ENCODE data around the gene FBP1.
A peak's percentile ranks its signal among the peaks of the same experiment; 100 is the strongest.

FBP1 gene

GRCh38 chr9:94639061-94639998 lies at the start of gene FBP1:
Gene FBP1 (minus strand): TSS chr9:94639518. CDS start chr9:94639310, 208 bp downstream.
- DNase-seq = peak in 3 of 56 donors; percentile 8 to 13 (median 13)

- no peak for DNase-seq
These were observed 48.1 kb upstream of the FBP1 start for GRCh38 chr9:94687451-94687850.

- DNase-seq = no peak
These were observed 46.0 kb upstream of the FBP1 start for GRCh38 chr9:94685359-94685758.

- DNase-seq = peak in 54 of 56 donors; percentile 20 to 92 (median 64)
These were observed 42.2 kb upstream of the FBP1 start for GRCh38 chr9:94681508-94681907.

- DNase-seq = no peak
These were observed 41.3 kb upstream of the FBP1 start for GRCh38 chr9:94680621-94681020.

- DNase-seq = no peak
These were observed 40.7 kb upstream of the FBP1 start for GRCh38 chr9:94680020-94680419.

- no peak for DNase-seq
These were observed 40.3 kb upstream of the FBP1 start for GRCh38 chr9:94679587-94679986.

- no peak for DNase-seq
These were observed 38.6 kb upstream of the FBP1 start for GRCh38 chr9:94677929-94678328.

GRCh38 chr9:94676446-94677131 lies 37.3 kb upstream of the FBP1 start:
- DNase-seq = no peak

GRCh38 chr9:94675008-94675881 lies 35.9 kb upstream of the FBP1 start:
- no peak for DNase-seq

GRCh38 chr9:94672811-94673487 lies 33.6 kb upstream of the FBP1 start:
- DNase-seq = no peak

- peak in 32 of 56 donors; percentile 2 to 65 (median 26) for DNase-seq
These were observed 29.8 kb upstream of the FBP1 start for GRCh38 chr9:94668928-94669729.

GRCh38 chr9:94668418-94668927 lies 29.2 kb upstream of the FBP1 start:
- DNase-seq = no peak

- no peak for DNase-seq
These were observed 27.2 kb upstream of the FBP1 start for GRCh38 chr9:94666364-94667099.

- no peak for DNase-seq
These were observed 26.3 kb upstream of the FBP1 start for GRCh38 chr9:94665613-94666012.

- DNase-seq = no peak
These were observed 25.5 kb upstream of the FBP1 start for GRCh38 chr9:94664801-94665200.

GRCh38 chr9:94663640-94664039 lies 24.3 kb upstream of the FBP1 start:
- no peak for DNase-seq

- no peak for DNase-seq
These were observed 23.8 kb upstream of the FBP1 start for GRCh38 chr9:94663140-94663539.
